HG03280 (cell line): Measurements from ENCODE around the gene GID4.
"Not testable (repeated sequence)": the region's sequence is repeated elsewhere in the genome, so short reads cannot be mapped to it uniquely, and the experiment has no call there.

Source experiments
- ATAC-seq: cut with Tn5 transposase; IDR thresholded peaks from one replicate; pipeline ENCODE4 v1.9.1; 2021; ENCODE audit warnings: mild to moderate bottlenecking, moderate library complexity; ENCODE audit not compliant: unreplicated experiment

GID4 gene

GRCh38 chr17:18038861-18039534, at the start of gene GID4, which contains the start of gene ATPAF2:
Gene GID4 (plus strand): TSS chr17:18039408. CDS start chr17:18039465, 57 bp downstream.
Gene ATPAF2 (minus strand): TSS chr17:18039168. CDS start chr17:18039013, 155 bp downstream.
- ATAC-seq = peak; percentile 93

DNA sequence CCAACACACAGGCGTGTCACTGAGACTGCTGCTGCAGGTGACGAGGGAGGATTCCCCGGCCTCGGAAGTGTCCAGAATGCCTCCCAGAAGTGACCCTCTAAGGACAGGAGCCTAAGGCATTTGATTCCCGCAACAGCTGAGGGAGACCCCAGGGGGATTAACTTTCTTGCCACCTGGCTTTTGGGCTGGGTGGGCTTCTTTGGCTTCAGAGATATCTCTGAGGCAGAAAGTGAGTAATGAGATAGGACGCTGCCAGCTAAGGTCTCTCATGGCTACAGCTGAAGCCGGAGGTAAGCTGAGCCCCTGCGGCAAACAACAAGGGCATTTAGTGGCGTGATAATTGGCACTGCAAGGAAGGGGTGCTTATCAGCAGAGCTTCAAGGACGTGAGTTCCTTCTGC, 49.6 kb upstream of the GID4 start:
- ATAC-seq = no peak

DNA sequence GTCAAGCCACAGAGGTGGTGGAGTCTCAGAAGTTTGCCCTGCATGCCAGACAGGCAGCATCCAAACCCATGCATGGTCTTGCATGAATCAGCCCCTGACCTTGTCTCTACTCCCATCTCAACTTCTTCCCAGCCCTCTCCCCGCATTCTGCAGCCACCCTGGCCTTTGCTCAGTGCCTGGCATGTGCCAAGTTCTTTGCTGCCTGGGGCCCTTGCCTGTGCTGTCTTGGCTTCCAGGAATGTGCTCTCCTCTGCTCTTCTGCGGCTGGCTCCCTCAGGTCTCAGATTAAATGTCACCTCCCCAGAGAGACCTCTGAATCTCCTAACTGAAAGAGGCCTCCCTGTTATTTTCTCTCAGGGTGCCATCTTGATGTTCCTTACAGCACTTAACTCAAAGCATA, 48.9 kb upstream of the GID4 start:
- no peak for ATAC-seq

DNA sequence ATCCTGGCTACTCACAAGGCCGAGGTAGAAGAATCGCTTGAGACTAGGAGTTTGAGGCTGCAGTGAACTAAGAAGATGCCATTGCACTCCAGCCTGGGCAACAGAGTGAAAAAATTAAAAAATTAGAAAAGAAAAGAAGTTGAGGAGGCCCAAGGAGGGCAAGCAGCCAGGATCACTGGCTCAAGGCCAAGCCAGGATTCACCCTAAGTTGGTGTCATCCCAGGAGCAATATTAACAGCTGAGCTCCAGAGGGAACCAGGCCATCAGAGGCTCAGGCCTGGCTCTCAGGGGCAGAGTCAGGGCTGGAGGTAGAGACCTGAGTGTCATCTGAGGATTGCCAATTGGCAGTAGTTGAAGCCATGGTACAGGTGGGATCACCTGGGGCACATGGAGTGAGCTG, 45.8 kb upstream of the GID4 start:
- ATAC-seq = no peak

DNA sequence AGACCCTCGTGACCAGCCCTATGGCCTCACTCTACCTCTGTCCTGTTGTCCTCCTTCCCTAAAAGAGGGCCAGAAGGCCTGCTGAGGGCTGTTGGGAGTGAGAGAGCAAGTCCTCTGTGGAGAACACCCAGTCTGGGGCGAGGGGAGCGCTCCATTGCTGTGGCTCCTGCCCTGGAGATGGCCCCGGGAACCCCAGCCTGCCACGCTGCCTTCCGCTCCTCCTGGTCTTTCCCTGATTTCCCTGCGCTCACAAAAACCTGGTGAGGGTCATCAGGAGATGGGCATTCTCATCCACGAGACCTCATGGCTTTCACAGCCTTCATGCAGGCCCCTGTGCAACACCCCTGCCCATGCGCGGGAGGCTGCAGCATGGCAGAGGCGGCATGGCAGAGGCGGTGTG, 45.4 kb upstream of the GID4 start:
- no peak for ATAC-seq

GRCh38 chr17:17994271-17995069, 44.7 kb upstream of the GID4 start:
- no peak for ATAC-seq

DNA sequence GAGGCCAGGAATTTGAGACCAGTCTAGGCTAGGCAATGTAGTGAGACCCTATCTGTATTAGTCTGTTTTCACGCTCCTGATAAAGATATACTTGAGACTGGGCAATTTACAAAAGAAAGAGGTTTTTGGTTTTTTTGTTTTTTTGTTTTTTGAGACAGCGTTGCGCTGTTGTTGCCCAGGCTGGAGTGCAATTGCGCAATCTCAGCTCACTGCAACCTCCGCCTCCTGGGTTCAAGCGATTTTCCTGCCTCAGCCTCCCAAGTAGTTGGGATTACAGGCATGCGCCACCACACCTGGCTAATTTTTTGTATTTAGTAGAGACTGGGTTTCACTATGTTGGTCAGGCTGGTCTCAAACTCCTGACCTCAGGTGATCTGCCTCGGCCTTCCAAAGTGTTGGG, 43.3 kb upstream of the GID4 start:
- ATAC-seq = not testable (repeated sequence)

GRCh38 chr17:17998934-17999333, 40.3 kb upstream of the GID4 start:
- no peak for ATAC-seq

- ATAC-seq = no peak
Measured at GRCh38 chr17:17999364-18000029, 39.7 kb upstream of the GID4 start.

GRCh38 chr17:18000030-18000408, 39.2 kb upstream of the GID4 start:
- no peak for ATAC-seq

DNA sequence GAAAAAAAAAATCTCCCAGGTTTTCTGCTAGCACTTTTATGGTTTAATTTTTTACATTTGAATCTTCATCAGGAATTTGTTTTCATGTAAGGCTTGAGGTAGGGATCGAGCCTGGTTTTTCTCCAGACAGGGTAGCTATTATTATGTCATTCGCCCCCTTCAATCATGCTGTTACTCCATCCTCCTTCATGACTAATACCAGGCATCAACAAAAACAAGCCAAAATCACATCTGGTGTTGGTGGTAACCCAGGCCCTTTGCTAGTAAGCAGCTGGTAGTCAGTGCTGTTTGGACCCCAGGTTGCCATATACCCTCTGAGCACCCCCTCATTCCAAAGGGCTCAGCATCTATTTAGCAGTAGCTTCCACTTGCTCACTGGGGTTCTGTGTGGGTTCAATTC, 37.0 kb upstream of the GID4 start:
- no peak for ATAC-seq

DNA sequence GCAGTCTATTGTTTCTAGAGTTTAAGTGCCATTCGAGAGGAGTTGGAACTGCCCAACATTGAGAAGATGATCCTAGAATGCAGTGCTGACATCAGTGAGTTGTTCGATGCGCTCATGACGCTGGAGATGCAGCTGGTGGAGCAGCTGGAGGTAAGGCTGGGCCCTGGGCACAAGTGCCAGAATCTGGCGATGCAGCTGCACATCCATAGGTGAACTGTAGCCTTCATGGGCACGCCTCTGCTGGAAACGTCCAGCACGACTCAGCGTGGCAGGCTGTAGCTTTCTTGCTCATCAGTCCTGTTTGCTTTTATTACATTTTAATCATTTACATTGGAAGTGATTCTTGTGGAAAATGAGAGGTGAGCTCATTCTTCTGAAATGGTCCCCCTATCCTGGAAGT, 34.9 kb upstream of the GID4 start:
- ATAC-seq = no peak

DNA sequence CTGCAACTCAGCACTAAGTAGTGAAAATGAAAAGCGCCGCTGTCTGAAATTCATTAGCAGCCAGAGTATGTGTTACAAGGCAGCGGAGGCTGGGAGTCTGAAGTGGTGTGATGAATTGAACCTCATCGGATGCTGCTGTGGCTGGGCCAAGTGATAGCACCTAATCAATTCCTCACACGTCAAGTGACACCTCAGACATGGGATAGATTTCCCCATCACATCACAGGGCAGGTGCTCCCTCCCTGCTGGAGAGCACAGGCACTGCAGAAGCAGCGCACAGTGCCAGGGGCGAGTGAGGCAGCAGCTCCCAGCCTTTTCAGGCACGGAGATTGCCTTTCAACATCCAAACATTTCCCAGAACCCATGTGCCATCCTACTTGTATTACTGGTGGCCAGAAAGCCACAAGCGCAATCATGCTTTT, 34.3 kb upstream of the GID4 start:
- no peak for ATAC-seq

DNA sequence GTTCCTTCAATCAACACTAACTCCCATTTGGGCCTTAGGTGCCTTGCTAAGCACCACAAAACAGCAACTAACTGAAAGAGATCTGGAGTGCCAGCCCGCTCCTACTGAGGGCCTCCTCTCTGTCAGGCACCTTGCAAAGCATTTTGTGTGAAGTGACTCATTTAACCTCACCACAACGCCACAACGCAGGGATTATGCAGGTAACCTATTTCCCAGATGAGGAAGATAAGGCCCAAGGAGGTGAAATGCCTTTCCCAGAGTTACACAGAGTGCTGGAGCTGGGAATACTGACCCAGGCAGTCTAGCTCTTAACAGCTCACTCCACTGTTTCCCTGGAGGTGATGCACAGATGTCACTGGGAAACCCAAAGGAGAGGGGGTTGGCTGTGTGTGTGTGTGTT, 33.7 kb upstream of the GID4 start:
- ATAC-seq = no peak

GRCh38 chr17:18006495-18007239, 32.5 kb upstream of the GID4 start:
- no peak for ATAC-seq

- ATAC-seq = no peak
Measured at GRCh38 chr17:18008496-18009268, 30.5 kb upstream of the GID4 start.

DNA sequence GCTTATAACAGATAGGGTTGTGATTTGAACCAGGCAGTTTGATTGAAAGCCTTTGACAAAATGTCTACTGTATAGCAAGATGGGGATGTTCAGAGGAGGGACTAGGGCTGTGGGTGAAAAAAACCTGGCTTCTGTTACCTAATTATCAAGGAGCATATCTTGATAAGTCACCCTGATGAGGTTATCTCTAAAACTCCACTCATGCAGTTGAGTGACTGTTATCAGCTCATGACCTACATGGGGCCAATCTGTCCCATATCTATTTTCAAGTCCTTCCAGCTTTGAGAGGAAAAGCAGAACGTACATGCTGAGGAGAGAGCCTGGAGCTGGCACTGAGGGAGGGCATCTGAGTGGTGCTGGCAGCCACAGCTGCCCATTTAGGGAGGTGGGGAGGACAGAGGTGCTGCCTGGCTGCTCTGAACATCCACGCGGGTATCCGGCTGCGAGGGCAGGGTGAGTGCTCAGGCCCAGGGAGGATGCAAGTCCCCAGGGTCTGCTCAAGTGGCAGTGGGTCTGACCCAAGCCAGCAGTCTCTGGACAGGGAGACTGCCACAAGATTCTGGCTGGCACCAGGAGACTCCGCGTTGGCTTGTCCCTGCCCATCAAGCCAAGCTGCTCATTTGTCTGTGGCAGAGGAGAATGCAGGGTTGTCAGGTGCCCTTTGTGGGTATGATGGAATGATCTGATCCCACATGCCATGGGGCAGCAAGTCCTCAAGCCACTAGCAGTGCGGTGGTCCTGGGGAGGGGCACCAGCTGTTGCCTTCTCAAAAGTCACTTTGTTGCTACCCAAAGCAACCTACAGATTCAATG, 29.4 kb upstream of the GID4 start:
- no peak for ATAC-seq

DNA sequence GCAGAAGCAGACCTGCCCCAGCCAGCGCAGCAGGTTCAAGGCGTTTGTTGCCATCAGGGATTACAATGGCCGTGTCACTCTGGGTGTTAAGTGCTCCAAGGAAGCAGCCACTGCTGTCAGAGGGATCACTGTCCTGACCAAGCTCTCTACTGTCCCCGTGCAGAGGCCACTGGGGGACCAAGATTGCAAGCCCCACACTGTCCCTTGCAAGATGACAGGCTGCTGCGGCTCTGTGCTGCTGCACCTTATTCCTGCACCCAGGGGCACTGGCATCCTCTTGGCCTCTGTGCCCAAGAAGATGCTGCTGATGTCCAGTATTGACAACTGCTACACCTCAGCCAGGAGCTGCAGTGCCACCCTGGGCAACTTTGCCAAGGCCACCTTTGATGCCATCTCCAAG, 27.9 kb upstream of the GID4 start:
- ATAC-seq = no peak

GRCh38 chr17:18014006-18014405, 25.2 kb upstream of the GID4 start:
- no peak for ATAC-seq

- no peak for ATAC-seq
Measured at GRCh38 chr17:18015593-18015992, 23.6 kb upstream of the GID4 start.
